ENCODE results near the gene SORCS1. TPM values are rescaled to one million over a fixed set of nuclear protein-coding genes. Genes with fewer than 3 reads are reported as not detected.

The SORCS1 gene
- total RNA-seq, 1 experiment from 2014 or later: 0.11 TPM

DNA sequence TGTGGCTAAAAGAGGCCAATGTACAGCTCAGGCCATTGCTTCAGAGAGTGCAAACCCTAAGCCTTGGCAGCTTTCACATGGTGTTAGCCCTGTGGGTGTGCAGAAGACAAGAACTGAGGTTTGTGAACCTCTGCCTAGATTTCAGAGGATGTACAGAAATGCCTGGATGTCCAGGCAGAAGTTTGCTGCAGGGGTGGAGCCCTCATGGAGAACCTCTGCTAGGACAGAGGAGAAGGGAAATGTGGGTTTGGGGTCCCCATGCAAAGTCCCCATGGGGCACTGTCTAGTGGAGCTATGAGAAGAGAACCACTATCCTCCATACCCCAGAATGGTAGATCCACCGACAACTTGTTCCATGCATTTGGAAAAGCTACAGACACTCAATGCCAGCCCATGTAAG, 12.4 kb downstream of the SORCS1 start:
- POLR2A ChIA-PET (ENCODE audit: unreplicated experiment): no interaction called here
- BruUV-seq (replicated peaks): no TSS peak
- H4K20me1 ChIP-seq (ENCODE audit: low read length): no peaks in the 10 kb centered on the region

DNA sequence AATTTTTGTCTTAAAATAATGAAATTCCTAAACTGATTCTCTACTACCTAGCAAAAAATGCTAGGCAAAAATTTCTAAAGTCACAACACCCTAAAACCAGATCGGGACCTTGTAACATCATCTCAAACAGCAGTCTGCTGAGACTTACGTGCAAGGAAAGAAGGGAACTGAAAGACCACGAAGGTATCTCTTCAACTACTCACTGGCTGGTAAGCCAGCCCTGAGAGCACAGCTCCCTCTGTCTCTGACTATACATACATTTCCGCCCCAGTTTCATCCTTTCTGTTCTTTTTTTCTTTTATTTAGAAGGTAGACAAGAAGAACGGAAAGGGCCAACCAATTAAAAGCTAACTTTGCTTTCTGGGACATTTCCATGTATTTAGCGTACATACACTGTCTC, 15.6 kb downstream of the SORCS1 start:
- intact Hi-C loops (cut with micrococcal nuclease): no loop called here
- Histone ChIP-seq H3K36me3 (ENCODE audit: low read depth, low read length) (no peaks in the 10 kb centered on the region), H3K9ac (ENCODE audit: low read length) (no peak overlapping the region), H3K27ac (ENCODE audit: low read length) (no peak overlapping the region), H3K9me3 (ENCODE audit: low read length) (no peaks in the 10 kb centered on the region), H3K4me1 (ENCODE audit: insufficient read depth, low read length) (no peaks in the 10 kb centered on the region), H4K20me1 (ENCODE audit: low read length) (no peaks in the 10 kb centered on the region), H3K4me2 (ENCODE audit: low read length) (no peak overlapping the region), H3K27me3 (ENCODE audit: low read length) (peaks cover 28% of the 10 kb centered on the region), H3K79me2 (ENCODE audit: low read length) (no peaks in the 10 kb centered on the region), H2AFZ (ENCODE audit: low read length) (no peak overlapping the region), H3K4me3 (ENCODE audit: low read length) (no peak overlapping the region), H3K9me2 (replicated peaks; ENCODE audit: low read length) (no peaks in the 10 kb centered on the region), H3F3A (ENCODE audit: low read length, unreplicated experiment) (no peaks in the 10 kb centered on the region)
- no TSS peak for BruUV-seq (replicated peaks)
- ChIA-PET POLR2A (ENCODE audit: unreplicated experiment) (no interaction called here), CTCF (no interaction called here)
- TF ChIP-seq EZH2 (IDR thresholded peaks at IDR 0.05; ENCODE audit: low read length, unreplicated experiment) (no peak), EZH2phosphoT487 (IDR thresholded peaks at IDR 0.05; ENCODE audit: borderline replicate concordance, low read length) (no peak)
- TF ChIP-seq, protein P1, sequence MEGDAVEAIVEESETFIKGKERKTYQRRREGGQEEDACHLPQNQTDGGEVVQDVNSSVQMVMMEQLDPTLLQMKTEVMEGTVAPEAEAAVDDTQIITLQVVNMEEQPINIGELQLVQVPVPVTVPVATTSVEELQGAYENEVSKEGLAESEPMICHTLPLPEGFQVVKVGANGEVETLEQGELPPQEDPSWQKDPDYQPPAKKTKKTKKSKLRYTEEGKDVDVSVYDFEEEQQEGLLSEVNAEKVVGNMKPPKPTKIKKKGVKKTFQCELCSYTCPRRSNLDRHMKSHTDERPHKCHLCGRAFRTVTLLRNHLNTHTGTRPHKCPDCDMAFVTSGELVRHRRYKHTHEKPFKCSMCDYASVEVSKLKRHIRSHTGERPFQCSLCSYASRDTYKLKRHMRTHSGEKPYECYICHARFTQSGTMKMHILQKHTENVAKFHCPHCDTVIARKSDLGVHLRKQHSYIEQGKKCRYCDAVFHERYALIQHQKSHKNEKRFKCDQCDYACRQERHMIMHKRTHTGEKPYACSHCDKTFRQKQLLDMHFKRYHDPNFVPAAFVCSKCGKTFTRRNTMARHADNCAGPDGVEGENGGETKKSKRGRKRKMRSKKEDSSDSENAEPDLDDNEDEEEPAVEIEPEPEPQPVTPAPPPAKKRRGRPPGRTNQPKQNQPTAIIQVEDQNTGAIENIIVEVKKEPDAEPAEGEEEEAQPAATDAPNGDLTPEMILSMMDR (conservative IDR thresholded peaks at IDR 0.05; ENCODE audit: low read depth, low read length): no peak
- no peak for ATAC-seq
- no peak for DNase-seq

More for the DNA sequence above, 12.4 kb downstream of the SORCS1 start:
- Histone ChIP-seq H3K9ac (ENCODE audit: low read length) (no peak overlapping the region), H3K4me2 (ENCODE audit: low read length) (no peak overlapping the region), H3K4me3 (ENCODE audit: low read length) (no peak overlapping the region), H3K9me3 (ENCODE audit: low read length) (no peaks in the 10 kb centered on the region), H3K79me2 (ENCODE audit: low read length) (no peaks in the 10 kb centered on the region), H3K36me3 (ENCODE audit: low read depth, low read length) (no peaks in the 10 kb centered on the region), H3K27ac (ENCODE audit: low read length) (no peak overlapping the region), H3K27me3 (ENCODE audit: low read length) (peaks cover 30% of the 10 kb centered on the region), H2AFZ (ENCODE audit: low read length) (no peak overlapping the region), H3K9me2 (replicated peaks; ENCODE audit: low read length) (no peaks in the 10 kb centered on the region), H3K4me1 (ENCODE audit: insufficient read depth, low read length) (no peaks in the 10 kb centered on the region), H3F3A (ENCODE audit: low read length, unreplicated experiment) (no peaks in the 10 kb centered on the region)
- intact Hi-C loops (cut with micrococcal nuclease): no loop called here
- TF ChIP-seq EZH2phosphoT487 (IDR thresholded peaks at IDR 0.05; ENCODE audit: borderline replicate concordance, low read length): no peak
- TF ChIP-seq, protein P1 (conservative IDR thresholded peaks at IDR 0.05; ENCODE audit: low read depth, low read length): no peak
- no peak for TF ChIP-seq EZH2 (IDR thresholded peaks at IDR 0.05; ENCODE audit: low read length, unreplicated experiment)
- DNase-seq (no peak), ATAC-seq (no peak)
- CTCF ChIA-PET: no interaction called here

DNA sequence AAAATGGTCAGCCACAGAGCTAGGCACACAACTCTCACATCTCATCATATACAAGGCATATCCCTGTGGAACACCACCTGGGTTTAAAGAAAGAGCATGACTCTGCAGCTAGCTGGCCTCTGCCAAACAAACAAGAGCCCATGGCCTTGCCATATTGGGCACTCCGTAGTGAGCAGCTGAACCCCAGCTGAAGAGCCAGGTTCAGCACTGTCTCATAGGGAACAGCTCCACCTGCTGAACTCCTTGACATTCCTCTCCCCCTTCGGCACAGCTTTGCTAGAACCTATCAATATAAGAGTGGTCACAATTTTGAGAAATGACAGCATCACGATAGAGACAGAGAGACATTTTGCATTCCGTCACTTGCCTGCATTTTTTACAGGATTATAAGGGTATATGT, 20.0 kb downstream of the SORCS1 start:
- no peak overlapping the region for H3K4me3 ChIP-seq (ENCODE audit: low read length)
- no peak for ATAC-seq
- no peak overlapping the region for H3K9ac ChIP-seq (ENCODE audit: low read length)
- H4K20me1 ChIP-seq (ENCODE audit: low read length): no peaks in the 10 kb centered on the region
- no peak overlapping the region for H3K27ac ChIP-seq (ENCODE audit: low read length)
- no peaks in the 10 kb centered on the region for H3K36me3 ChIP-seq (ENCODE audit: low read depth, low read length)
- no peaks in the 10 kb centered on the region for H3K9me3 ChIP-seq (ENCODE audit: low read length)
- CTCF ChIA-PET: no interaction called here
- peak; percentile 3 for DNase-seq
- no peaks in the 10 kb centered on the region for H3K4me1 ChIP-seq (ENCODE audit: insufficient read depth, low read length)
- no peaks in the 10 kb centered on the region for H3F3A ChIP-seq (ENCODE audit: low read length, unreplicated experiment)
- POLR2A ChIA-PET (ENCODE audit: unreplicated experiment): no interaction called here
- H3K4me2 ChIP-seq (ENCODE audit: low read length): no peak overlapping the region
- peaks cover 20% of the 10 kb centered on the region for H3K27me3 ChIP-seq (ENCODE audit: low read length)
- intact Hi-C loops (cut with micrococcal nuclease): no loop called here
- H2AFZ ChIP-seq (ENCODE audit: low read length): no peak overlapping the region
- H3K9me2 ChIP-seq (replicated peaks; ENCODE audit: low read length): no peaks in the 10 kb centered on the region
- H3K79me2 ChIP-seq (ENCODE audit: low read length): no peaks in the 10 kb centered on the region
- no TSS peak for BruUV-seq (replicated peaks)
- TF ChIP-seq EZH2 (IDR thresholded peaks at IDR 0.05; ENCODE audit: low read length, unreplicated experiment): no peak
- TF ChIP-seq EZH2phosphoT487 (IDR thresholded peaks at IDR 0.05; ENCODE audit: borderline replicate concordance, low read length): no peak
- TF ChIP-seq, protein P1 (conservative IDR thresholded peaks at IDR 0.05; ENCODE audit: low read depth, low read length): no peak
